GM12801 (cell line): ENCODE data around the gene PDZD2.

Experiments used
- TF ChIP-seq, protein P1 (sequence below): IDR thresholded peaks from one replicate; pipeline ENCODE4 v1.5.1; 2011; ENCODE audit warnings: control low read depth; ENCODE audit not compliant: insufficient read length; ENCODE audit errors: extremely low read depth

PDZD2 gene

DNA sequence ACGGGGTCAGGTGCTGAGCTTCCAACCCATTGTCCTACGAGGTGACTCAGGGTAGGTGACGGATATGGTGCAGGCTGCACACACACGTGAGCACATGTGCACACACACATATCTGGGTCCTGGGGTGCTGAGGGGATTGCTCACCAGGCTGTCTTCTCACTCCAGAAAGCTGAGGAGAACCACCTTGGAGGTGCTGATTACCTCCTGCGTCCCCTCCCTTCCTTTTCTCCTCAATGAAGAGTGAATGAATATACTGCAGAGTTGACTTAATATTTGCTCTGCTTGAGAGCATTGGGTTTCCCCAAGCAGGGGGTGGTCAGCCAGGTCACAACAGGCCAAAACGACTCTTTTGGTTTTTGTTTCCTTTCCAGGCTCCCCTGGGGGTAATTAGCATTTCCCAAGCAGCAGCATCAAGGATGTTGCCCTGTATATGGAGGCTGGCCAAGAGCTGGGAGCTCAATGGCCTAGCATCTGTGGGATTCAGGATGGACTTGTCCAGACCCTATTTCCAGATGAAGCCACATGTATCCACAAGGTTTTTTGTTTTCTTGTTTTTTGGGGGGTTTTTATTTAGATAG, 49.7 kb downstream of the PDZD2 start:
- TF ChIP-seq, protein P1, sequence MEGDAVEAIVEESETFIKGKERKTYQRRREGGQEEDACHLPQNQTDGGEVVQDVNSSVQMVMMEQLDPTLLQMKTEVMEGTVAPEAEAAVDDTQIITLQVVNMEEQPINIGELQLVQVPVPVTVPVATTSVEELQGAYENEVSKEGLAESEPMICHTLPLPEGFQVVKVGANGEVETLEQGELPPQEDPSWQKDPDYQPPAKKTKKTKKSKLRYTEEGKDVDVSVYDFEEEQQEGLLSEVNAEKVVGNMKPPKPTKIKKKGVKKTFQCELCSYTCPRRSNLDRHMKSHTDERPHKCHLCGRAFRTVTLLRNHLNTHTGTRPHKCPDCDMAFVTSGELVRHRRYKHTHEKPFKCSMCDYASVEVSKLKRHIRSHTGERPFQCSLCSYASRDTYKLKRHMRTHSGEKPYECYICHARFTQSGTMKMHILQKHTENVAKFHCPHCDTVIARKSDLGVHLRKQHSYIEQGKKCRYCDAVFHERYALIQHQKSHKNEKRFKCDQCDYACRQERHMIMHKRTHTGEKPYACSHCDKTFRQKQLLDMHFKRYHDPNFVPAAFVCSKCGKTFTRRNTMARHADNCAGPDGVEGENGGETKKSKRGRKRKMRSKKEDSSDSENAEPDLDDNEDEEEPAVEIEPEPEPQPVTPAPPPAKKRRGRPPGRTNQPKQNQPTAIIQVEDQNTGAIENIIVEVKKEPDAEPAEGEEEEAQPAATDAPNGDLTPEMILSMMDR = no peak

DNA sequence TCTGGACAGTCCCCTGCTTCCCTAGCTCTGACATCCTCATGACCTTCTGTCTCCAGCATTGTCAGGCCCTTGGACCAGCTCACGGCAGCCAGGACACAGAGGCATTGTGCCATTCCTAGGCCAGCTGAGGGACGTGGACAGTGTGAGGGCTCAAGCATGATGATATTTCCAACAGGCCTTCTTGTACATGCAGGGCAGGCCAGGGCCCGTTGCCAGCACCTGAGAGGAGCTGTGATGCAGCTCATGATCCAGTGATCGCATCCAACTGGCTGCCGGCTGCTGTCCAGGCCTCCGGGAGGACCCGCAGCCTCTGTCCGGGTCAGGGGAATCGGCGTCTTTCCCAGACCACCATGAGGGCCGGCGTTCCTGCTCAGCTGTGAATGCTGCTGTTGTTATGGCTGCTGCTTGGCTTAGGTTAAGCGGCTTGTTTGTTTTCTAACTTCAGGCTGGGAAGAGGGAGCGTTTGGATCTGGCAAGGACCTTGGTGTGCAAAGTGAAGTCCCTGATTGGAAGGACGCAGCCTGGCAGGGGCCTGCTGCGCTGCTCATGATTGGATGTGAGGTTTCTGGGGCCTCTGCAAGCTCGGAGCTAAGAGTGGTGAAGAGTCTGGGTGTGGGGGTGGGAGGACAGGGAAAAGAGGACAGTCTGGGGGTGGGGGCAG, 53.8 kb downstream of the PDZD2 start:
- TF ChIP-seq, protein P1 = no peak

DNA sequence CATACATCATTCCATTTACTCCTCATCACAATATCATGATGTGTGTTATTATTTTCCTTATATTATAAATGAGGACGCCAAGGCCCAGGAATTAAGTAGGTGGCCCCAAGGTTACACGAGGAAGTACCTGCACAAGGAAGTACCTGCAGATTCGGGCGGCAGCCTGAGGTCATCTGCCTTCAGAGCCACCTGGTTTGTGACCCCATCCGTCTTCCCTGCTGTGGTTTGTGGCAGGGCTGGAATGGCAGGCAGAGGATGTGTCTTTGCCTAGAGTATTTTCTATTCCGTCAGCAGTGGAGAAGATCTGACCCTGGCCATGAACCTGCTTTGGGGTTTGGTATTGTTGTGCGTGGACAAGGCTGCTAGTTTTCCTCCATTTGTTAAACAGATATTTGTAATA, 59.7 kb downstream of the PDZD2 start:
- TF ChIP-seq, protein P1 = no peak

DNA sequence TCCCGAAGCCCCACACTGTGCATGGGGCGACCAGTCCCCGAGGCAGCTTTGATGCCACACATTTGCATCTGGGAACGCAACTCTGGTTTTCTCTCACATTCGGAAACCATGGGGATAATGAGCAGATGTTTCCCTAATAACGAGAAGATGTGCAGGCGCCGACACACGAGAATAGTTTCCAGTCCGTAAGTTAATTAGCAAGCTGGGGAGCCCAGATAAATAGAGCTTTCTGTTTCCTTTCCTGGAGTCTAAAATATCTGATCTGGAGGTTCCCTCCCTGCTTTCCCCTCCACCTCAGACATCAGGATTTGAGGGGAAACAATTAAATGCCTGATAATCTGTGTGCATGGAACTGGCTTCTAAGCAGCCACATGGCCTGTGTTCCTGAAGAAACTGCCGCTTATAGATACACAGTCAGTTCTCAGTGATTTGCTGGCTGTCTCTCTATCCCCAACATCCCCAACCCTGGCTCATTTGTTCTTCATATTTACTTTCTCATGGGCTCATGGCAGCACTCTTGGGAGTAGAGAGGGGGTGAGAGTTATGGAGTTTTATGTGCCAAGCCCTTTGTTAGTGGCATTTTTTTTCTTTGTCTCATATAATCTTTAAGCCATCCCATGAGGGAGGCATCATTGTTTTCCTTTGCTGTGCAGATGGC, 62.8 kb downstream of the PDZD2 start:
- TF ChIP-seq, protein P1 = no peak

DNA sequence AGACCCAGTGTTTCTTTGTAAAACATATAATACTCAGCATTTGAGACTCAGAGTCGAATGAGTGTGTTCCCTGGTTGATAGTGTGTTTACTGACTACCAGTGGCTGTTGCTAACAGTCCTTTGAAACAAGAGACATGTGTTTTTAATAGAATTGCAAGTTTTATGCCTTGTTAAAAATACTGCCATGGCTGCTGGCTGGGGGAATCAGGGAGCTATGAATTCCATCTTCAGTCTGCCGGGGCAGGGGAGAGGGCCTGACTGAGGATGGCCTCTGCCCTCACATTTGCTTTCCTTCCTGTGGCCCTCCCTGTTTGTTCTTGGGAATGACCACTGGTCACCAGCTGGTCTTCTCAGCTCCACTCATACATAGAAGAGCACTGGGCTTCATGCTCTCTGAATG, 63.8 kb downstream of the PDZD2 start:
- TF ChIP-seq, protein P1 = no peak

DNA sequence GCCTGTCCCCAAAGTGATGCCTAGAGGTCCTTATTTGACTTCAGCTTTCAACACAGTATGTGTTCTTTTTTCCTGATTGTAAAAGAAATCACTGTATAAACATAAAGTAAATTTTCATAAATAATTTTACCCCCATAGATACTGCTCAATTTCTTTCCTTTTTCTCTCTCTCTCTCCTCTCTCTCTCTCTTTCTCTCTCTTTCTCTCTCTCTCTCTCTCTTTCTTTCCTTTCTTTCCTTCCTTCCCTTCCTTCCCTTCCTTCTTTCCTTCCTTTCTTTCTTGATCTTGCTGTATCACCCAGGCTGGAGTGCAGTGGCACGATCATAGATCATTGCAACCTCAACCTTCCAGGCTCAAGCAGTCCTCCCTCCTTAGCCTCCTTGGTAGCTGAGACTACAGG, 64.8 kb downstream of the PDZD2 start:
- TF ChIP-seq, protein P1 = no peak

DNA sequence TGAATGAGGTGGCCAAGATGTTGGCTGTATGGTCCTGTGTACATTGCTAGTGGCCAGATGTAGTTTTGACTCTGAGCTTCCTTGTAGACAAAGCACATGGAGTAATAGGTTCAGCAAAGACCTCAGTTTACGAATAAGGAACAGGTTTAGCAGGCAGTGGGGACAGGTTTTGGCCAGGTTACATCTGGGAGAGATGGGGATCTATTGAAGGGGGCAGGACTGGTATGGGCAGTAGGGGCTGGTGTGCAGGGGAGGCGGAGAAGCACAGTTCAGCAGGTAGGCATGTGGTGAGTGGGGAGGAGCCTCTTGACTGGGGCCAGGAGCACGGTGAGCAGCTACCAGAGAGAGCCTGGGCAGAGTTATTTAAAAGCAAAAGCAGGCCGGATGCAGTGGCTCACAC, 67.3 kb downstream of the PDZD2 start:
- TF ChIP-seq, protein P1 = no peak
